Neural cell (in vitro differentiated cells): ENCODE data around the gene ADGRF3. TPM values are rescaled to one million over a fixed set of nuclear protein-coding genes. Genes with fewer than 3 reads are reported as not detected.
"Not testable (repeated sequence)": the region's sequence is repeated elsewhere in the genome, so short reads cannot be mapped to it uniquely, and the experiment has no call there.

Experiments used
- H2AFZ ChIP-seq: fragments of 200-600, 300-800 bp; sonication (generic), shearing (Covaris generic); 2 replicates; pipeline ENCODE4 v1.6.0; 2014; ENCODE audit warnings: low read depth, mild to moderate bottlenecking, antibody characterized with exemption, low read length, moderate library complexity
- H3F3A ChIP-seq: fragments of 200-600 bp; shearing (Covaris generic); 2 replicates; pipeline ENCODE4 v1.6.1; 2016; ENCODE audit warnings: mild to moderate bottlenecking, moderate library complexity, mixed read lengths, antibody characterized with exemption, low read length; ENCODE audit not compliant: insufficient read depth, poor library complexity, severe bottlenecking
- H3K27ac ChIP-seq: fragments of 200-600, 300-800 bp; sonication (generic), shearing (Covaris generic); 2 replicates; pipeline ENCODE4 v1.5.1; 2014; ENCODE audit warnings: mild to moderate bottlenecking, low read length, moderate library complexity
- H3K27me3 ChIP-seq: fragments of 300-800, 200-600 bp; sonication (generic), shearing (Covaris generic); 2 replicates; pipeline ENCODE4 v1.6.0; 2014; ENCODE audit warnings: mild to moderate bottlenecking, low read depth, low read length, moderate library complexity; ENCODE audit not compliant: insufficient read depth
- H3K36me3 ChIP-seq: fragments of 300-800, 200-600 bp; sonication (generic), shearing (Covaris generic); 2 replicates; pipeline ENCODE4 v1.5.1; 2014; ENCODE audit warnings: mild to moderate bottlenecking, antibody characterized with exemption, low read length, moderate library complexity; ENCODE audit not compliant: insufficient read depth
- H3K4me2 ChIP-seq: fragments of 300-800, 200-600 bp; sonication (generic), shearing (Covaris generic); 2 replicates; pipeline ENCODE4 v1.6.0; 2014; ENCODE audit warnings: mild to moderate bottlenecking, low read length
- H3K4me3 ChIP-seq: fragments of 300-800, 200-600 bp; sonication (generic), shearing (Covaris generic); 2 replicates; pipeline ENCODE4 v1.5.1; 2014; ENCODE audit warnings: mild to moderate bottlenecking, low read length, moderate library complexity
- H3K79me2 ChIP-seq: fragments of 200-600 bp; shearing (Covaris generic); replicated peaks from 2 replicates; pipeline ENCODE4 v1.6.0; 2014; ENCODE audit warnings: mild to moderate bottlenecking, low read length, moderate library complexity; ENCODE audit not compliant: insufficient read depth
- H3K9ac ChIP-seq: fragments of 300-800, 200-600 bp; sonication (generic), shearing (Covaris generic); 2 replicates; pipeline ENCODE4 v1.6.1; 2016; ENCODE audit warnings: mild to moderate bottlenecking, low read length, mixed read lengths
- H3K9me2 ChIP-seq: fragments of 200-600 bp; shearing (Covaris generic); 2 replicates; pipeline ENCODE4 v1.6.1; 2016; ENCODE audit warnings: mild to moderate bottlenecking, low read length, mixed read lengths; ENCODE audit not compliant: insufficient read depth
- H3K9me3 ChIP-seq: fragments of 200-600, 300-800 bp; sonication (generic), shearing (Covaris generic); 2 replicates; pipeline ENCODE4 v1.6.1; 2016; ENCODE audit warnings: mild to moderate bottlenecking, mixed run types, low read length, moderate library complexity, mixed read lengths
- H4K20me1 ChIP-seq: fragments of 200-600 bp; shearing (Covaris generic); 2 replicates; pipeline ENCODE4 v1.6.1; 2016; ENCODE audit warnings: mild to moderate bottlenecking, mixed run types; ENCODE audit not compliant: insufficient read depth
- EP300 ChIP-seq: fragments of 450-650 bp; conservative IDR thresholded peaks from 2 replicates; pipeline ENCODE4 v1.6.1; 2014; ENCODE audit warnings: antibody characterized with exemption, mild to moderate bottlenecking, moderate library complexity; ENCODE audit not compliant: poor library complexity, severe bottlenecking
- EZH2 ChIP-seq: fragments of 200-600, 300-800 bp; shearing (Covaris generic), sonication (generic); IDR thresholded peaks from 2 replicates; pipeline ENCODE4 v1.6.1; 2014; ENCODE audit warnings: antibody characterized with exemption, low read length, borderline replicate concordance, mild to moderate bottlenecking; ENCODE audit not compliant: insufficient read depth, poor library complexity, severe bottlenecking
- MXI1 ChIP-seq: fragments of 450-650 bp; conservative IDR thresholded peaks from 2 replicates; pipeline ENCODE4 v1.6.1; 2014; ENCODE audit warnings: antibody characterized with exemption, mild to moderate bottlenecking; ENCODE audit not compliant: poor library complexity, severe bottlenecking
- POLR2AphosphoS5 ChIP-seq: IDR thresholded peaks from 2 replicates; pipeline ENCODE4 v1.6.1; 2012
- RAD21 ChIP-seq: fragments of 450-650 bp; conservative IDR thresholded peaks from 2 replicates; pipeline ENCODE4 v1.6.1; 2014; ENCODE audit warnings: antibody characterized with exemption, mild to moderate bottlenecking, moderate library complexity
- REST ChIP-seq: IDR thresholded peaks from 2 replicates; pipeline ENCODE4 v1.6.1; 2012; ENCODE audit warnings: borderline replicate concordance
- SMC3 ChIP-seq: fragments of 450-650 bp; conservative IDR thresholded peaks from 2 replicates; pipeline ENCODE4 v1.6.1; 2014; ENCODE audit warnings: antibody characterized with exemption, mild to moderate bottlenecking, moderate library complexity; ENCODE audit not compliant: poor library complexity
- TAF1 ChIP-seq: IDR thresholded peaks from 2 replicates; pipeline ENCODE4 v1.6.1; 2012; ENCODE audit warnings: low read depth
- polyA plus RNA-seq: library from polyadenylated mRNA; depleted of rRNA; stranded (reverse); fragments of >200 nt; gene quantifications from 2 replicates; pipeline ENCODE4 v1.2.3, GENCODE V29; 2014
- TF ChIP-seq, protein P1 (sequence below): fragments of 450-650 bp; IDR thresholded peaks from 2 replicates; pipeline ENCODE4 v1.5.1; 2014; ENCODE audit warnings: antibody characterized with exemption, mild to moderate bottlenecking, moderate library complexity; ENCODE audit not compliant: poor library complexity, severe bottlenecking

Gene ADGRF3
- polyA plus RNA-seq, 1 donor from 2014 or later: 0.42 TPM

DNA sequence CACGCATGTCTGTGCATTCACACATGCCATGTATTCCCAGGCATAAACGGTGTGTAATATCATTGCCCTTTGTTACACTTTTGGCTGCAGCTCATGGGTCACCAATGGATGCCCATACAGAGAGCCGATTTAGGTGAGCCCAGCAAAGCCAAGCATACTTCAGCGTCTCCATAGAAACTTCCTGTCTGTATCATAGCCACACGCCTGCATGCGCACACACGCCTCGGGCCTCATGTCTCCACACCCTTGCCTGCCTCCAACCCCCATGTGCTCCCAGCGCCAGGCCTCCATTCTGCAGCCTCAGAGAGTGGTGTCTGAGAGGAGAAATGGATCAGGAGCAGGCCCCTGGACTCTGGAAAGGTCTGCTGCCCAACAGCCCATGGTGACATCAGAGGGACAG lies 34.1 kb downstream of the ADGRF3 start (continued):
- TF ChIP-seq, protein P1, sequence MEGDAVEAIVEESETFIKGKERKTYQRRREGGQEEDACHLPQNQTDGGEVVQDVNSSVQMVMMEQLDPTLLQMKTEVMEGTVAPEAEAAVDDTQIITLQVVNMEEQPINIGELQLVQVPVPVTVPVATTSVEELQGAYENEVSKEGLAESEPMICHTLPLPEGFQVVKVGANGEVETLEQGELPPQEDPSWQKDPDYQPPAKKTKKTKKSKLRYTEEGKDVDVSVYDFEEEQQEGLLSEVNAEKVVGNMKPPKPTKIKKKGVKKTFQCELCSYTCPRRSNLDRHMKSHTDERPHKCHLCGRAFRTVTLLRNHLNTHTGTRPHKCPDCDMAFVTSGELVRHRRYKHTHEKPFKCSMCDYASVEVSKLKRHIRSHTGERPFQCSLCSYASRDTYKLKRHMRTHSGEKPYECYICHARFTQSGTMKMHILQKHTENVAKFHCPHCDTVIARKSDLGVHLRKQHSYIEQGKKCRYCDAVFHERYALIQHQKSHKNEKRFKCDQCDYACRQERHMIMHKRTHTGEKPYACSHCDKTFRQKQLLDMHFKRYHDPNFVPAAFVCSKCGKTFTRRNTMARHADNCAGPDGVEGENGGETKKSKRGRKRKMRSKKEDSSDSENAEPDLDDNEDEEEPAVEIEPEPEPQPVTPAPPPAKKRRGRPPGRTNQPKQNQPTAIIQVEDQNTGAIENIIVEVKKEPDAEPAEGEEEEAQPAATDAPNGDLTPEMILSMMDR: no peak

- no peaks in the 10 kb centered on the region for H3K9me2 ChIP-seq
- no peak overlapping the region for H2AFZ ChIP-seq
- no peaks in the 10 kb centered on the region for H3K27me3 ChIP-seq
- no peaks in the 10 kb centered on the region for H3K36me3 ChIP-seq
- no peak overlapping the region for H3K27ac ChIP-seq
- H3F3A ChIP-seq: no peaks in the 10 kb centered on the region
- no peaks in the 10 kb centered on the region for H3K79me2 ChIP-seq
- TF ChIP-seq EZH2: no peak
- TF ChIP-seq TAF1: no peak
- TF ChIP-seq EP300: no peak
- TF ChIP-seq, protein P1: no peak
- no peak for TF ChIP-seq POLR2AphosphoS5
- no peak for TF ChIP-seq RAD21
- no peak for TF ChIP-seq MXI1
- no peak for TF ChIP-seq SMC3
- TF ChIP-seq REST: no peak
- H3K9ac ChIP-seq: no peak overlapping the region
- H3K4me3 ChIP-seq: no peak overlapping the region
- H4K20me1 ChIP-seq: no peaks in the 10 kb centered on the region
- no peaks in the 10 kb centered on the region for H3K9me3 ChIP-seq
- H3K4me2 ChIP-seq: no peak overlapping the region
These were observed 36.7 kb downstream of the ADGRF3 start for GRCh38 chr2:26309921-26310320.

GRCh38 chr2:26305540-26305939 lies 41.0 kb downstream of the ADGRF3 start:
- no peak for TF ChIP-seq EP300
- TF ChIP-seq MXI1: no peak
- no peak for TF ChIP-seq SMC3
- TF ChIP-seq EZH2: no peak
- TF ChIP-seq RAD21: no peak
- no peak for TF ChIP-seq POLR2AphosphoS5
- Histone ChIP-seq H3K4me3 (no peak overlapping the region), H3K9me3 (no peaks in the 10 kb centered on the region), H3K9ac (no peak overlapping the region), H3K27me3 (no peaks in the 10 kb centered on the region), H3K4me2 (no peak overlapping the region), H4K20me1 (no peaks in the 10 kb centered on the region), H3K9me2 (no peaks in the 10 kb centered on the region), H3K79me2 (no peaks in the 10 kb centered on the region), H3F3A (no peaks in the 10 kb centered on the region), H2AFZ (no peak overlapping the region), H3K27ac (no peak overlapping the region), H3K36me3 (no peaks in the 10 kb centered on the region)

GRCh38 chr2:26305094-26305493 lies 41.5 kb downstream of the ADGRF3 start:
- not testable (repeated sequence) for H3K4me3 ChIP-seq, H3F3A ChIP-seq, H4K20me1 ChIP-seq, H3K27ac ChIP-seq, H3K27me3 ChIP-seq, H3K36me3 ChIP-seq, H3K4me2 ChIP-seq, H3K9me2 ChIP-seq, H3K9me3 ChIP-seq, H2AFZ ChIP-seq, H3K9ac ChIP-seq, H3K79me2 ChIP-seq
